ENCODE measurements around the gene GMCL2. TPM values are rescaled to one million over a fixed set of nuclear protein-coding genes. Genes with fewer than 3 reads are reported as not detected.

GMCL2 gene
- total RNA-seq, 1 donor, result not detected

DNA sequence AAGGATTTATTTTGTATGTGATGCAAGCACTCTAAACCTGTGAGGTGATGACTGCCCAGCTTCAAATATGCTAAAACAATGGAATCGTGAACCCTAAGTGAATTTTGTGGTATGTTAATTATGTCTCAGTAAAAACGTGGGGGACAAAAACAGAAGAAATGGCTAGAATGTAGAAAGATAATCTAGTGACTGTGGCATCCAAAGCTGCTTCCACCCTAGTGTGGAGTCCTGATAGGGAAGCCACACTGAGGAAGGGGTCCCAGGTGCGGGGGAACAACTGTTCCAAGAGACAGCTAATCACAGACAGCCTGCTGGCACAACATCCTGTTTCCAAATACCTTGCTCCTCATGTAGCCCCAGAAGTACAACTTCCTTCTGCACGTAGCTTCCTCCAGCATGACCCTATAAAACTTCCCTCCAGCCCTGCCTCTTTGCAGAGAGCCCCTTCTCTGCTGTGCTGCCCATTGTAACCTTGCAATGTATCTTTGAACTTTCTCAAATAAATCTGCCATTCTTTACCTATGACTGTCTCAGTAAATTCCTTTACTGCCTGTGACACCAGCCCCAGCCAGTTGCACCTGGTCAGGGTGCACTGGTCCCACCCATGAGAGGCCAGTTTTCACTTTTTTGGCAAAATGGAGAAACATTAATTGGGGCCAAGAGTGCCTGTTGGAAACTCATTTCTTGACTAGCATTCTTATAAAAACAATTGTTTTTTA lies 4.9 kb downstream of the GMCL2 start:
- H3K4me3 ChIP-seq (ENCODE audit: low read depth, low read length), result no peak overlapping the region
- TF ChIP-seq CTCF (IDR thresholded peaks at IDR 0.05; ENCODE audit: insufficient read depth, low read depth, low read length), result no peak

GRCh38 chr5:178180141-178180863 lies 6.9 kb downstream of the GMCL2 start:
- TF ChIP-seq CTCF (IDR thresholded peaks at IDR 0.05; ENCODE audit: insufficient read depth, low read depth, low read length), result no peak
- DNase-seq (ENCODE audit: low read depth), result no peak
- no peak overlapping the region for H3K4me3 ChIP-seq (ENCODE audit: low read depth, low read length)

More for the DNA sequence above, 4.9 kb downstream of the GMCL2 start:
- DNase-seq (ENCODE audit: low read depth), result no peak

DNA sequence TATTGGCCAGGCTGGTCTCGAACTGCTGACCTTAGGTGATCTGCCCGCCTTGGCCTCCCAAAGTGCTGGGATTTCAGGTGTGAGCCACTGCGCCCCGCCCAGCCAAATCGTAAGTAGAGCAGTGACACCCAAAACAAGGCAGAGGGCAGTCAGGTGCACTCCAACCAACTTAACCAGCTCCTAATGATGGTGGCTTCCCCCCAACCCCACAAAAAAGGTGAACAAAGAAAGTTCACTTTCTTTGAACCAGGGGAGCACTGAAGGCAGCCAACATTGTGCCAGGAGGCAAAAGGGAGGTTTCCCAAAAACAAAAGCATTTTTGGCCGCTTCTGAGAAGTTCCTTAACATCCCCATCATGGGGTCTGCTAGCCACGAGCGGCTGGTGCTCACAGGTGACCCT lies 9.6 kb downstream of the GMCL2 start:
- no peak for TF ChIP-seq CTCF (IDR thresholded peaks at IDR 0.05; ENCODE audit: insufficient read depth, low read depth, low read length)
- DNase-seq (ENCODE audit: low read depth), result no peak
- no peak overlapping the region for H3K4me3 ChIP-seq (ENCODE audit: low read depth, low read length)

- no peak for TF ChIP-seq CTCF (IDR thresholded peaks at IDR 0.05; ENCODE audit: insufficient read depth, low read depth, low read length)
- no peak for DNase-seq (ENCODE audit: low read depth)
- no peak overlapping the region for H3K4me3 ChIP-seq (ENCODE audit: low read depth, low read length)
Measured at GRCh38 chr5:178176791-178177190, 10.4 kb downstream of the GMCL2 start.

- TF ChIP-seq CTCF (IDR thresholded peaks at IDR 0.05; ENCODE audit: insufficient read depth, low read depth, low read length), result no peak
- DNase-seq (ENCODE audit: low read depth), result no peak
- H3K4me3 ChIP-seq (ENCODE audit: low read depth, low read length), result no peak overlapping the region
Measured at GRCh38 chr5:178174456-178174855, 12.7 kb downstream of the GMCL2 start.

DNA sequence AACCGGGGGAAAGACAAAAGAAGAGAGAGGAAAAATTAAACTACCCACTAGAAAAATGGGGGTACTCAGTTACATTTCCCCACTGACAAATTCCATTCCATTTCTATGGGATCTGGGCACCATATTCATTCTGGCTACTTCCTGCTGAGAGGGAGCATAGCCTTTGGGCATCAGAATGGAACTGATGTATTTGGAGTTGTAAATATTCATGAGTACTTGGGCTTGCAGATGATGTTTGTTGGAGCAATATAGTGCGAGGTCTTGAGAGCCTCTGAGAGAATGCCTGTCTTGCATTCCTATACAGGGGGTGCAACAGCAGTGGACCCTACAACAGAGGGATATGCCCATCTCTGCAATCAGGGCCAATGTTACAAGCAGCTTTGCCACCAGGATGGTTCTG lies 16.7 kb downstream of the GMCL2 start:
- DNase-seq (ENCODE audit: low read depth), result no peak
- H3K4me3 ChIP-seq (ENCODE audit: low read depth, low read length), result no peak overlapping the region
- no peak for TF ChIP-seq CTCF (IDR thresholded peaks at IDR 0.05; ENCODE audit: insufficient read depth, low read depth, low read length)
